Naive thymus-derived CD8-positive, alpha-beta T cell (primary cell): ENCODE data around the gene C2orf69. TPM values are rescaled to one million over a fixed set of nuclear protein-coding genes. Genes with fewer than 3 reads are reported as not detected.

Source experiments
- ATAC-seq, 2 donors: fragments of 150-1000 bp; cut with Tn5 transposase in 1 of 2; sonication (Bioruptor Pico), chemical (Tn5 transposase) in 1 of 2; 1 replicate in 1 of 2; 2 replicates in 1 of 2; pipeline ENCODE4 v1.10.0; 2021; ENCODE audit warnings: mild to moderate bottlenecking in 2 of 2, moderate library complexity in 2 of 2
- POLR2A ChIA-PET: fragments of 350-600 bp; sonication (Branson Sonifier 250); formaldehyde crosslinking; loops from one replicate; lab custom pipeline; 2021; ENCODE audit warnings: antibody characterized with exemption; lab: Charles Lee
- DNase-seq, 10 donors: peaks; one replicate each; pipeline versions ENCODE4 v3.0.0 to v3.0.0-alpha.2; 2020 to 2022
- H3K27ac Mint-ChIP-seq, 10 donors: one replicate each; pipeline ENCODE4 v1.8.0; 2020 to 2022; ENCODE audit warnings: mild to moderate bottlenecking in 10 of 10, mixed read lengths in 10 of 10, moderate library complexity in 4 of 10, inconsistent platforms in 1 of 10
- H3K27me3 Mint-ChIP-seq, 5 donors: one replicate each; pipeline ENCODE4 v1.8.0; 2021 to 2022; ENCODE audit warnings: mixed read lengths in 5 of 5
- H3K36me3 Mint-ChIP-seq, 3 donors: one replicate each; pipeline ENCODE4 v1.8.0; 2020 to 2022; ENCODE audit warnings: mixed read lengths in 3 of 3, mild to moderate bottlenecking in 2 of 3, inconsistent platforms in 1 of 3
- H3K4me1 Mint-ChIP-seq, 4 donors: one replicate each; pipeline ENCODE4 v1.8.0; 2021 to 2022; ENCODE audit warnings: mixed read lengths in 4 of 4
- H3K4me3 Mint-ChIP-seq, 10 donors: one replicate each; pipeline ENCODE4 v1.8.0; 2020 to 2022; ENCODE audit warnings: mild to moderate bottlenecking in 10 of 10, mixed read lengths in 10 of 10, moderate library complexity in 6 of 10, inconsistent platforms in 1 of 10
- H3K9me3 Mint-ChIP-seq, 9 donors: one replicate each; pipeline ENCODE4 v1.8.0; 2020 to 2022; ENCODE audit warnings: mixed read lengths in 9 of 9, mild to moderate bottlenecking in 3 of 9, inconsistent platforms in 1 of 9, moderate library complexity in 1 of 9
- polyA plus RNA-seq, 3 donors: library from polyadenylated mRNA; unstranded; fragments of 300-500 nt; fragmentation: Illumina TruSeq; gene quantifications; one replicate each; pipeline ENCODE4 v1.2.3, GENCODE V29; 2021
- total RNA-seq, 8 experiments: library from RNA in 2 of 8; stranded (reverse) in 2 of 8; gene quantifications; one replicate each; pipeline ENCODE4 v1.2.3 and lab custom pipeline; 2021 to 2026

The C2orf69 gene
- total and polyA plus RNA-seq, 5 experiments from 2014 or later = 11.6 to 14.4 (median 13.2) TPM

GRCh38 chr2:199923924-199924323 is 12.8 kb downstream of the C2orf69 start:
- Mint-ChIP-seq H3K4me3 (no peak overlapping the region), H3K9me3 (no peaks in the 10 kb centered on the region), H3K36me3 (peaks cover 0 to 31% (median 2%) of the 10 kb centered on the region in 3 donors), H3K27ac (peak overlapping the region in 4 of 10 donors; percentile 5 to 56 (median 40)), H3K4me1 (peaks cover 8 to 21% (median 11%) of the 10 kb centered on the region in 4 donors), H3K27me3 (no peaks in the 10 kb centered on the region)
- POLR2A ChIA-PET = no interaction called here
- ATAC-seq (no peak), DNase-seq (no peak)

GRCh38 chr2:199926806-199927205 is 15.7 kb downstream of the C2orf69 start:
- Mint-ChIP-seq H3K4me1 (peaks cover 7 to 12% (median 9%) of the 10 kb centered on the region in 4 donors), H3K27me3 (no peaks in the 10 kb centered on the region), H3K36me3 (peaks cover 0 to 48% (median 0%) of the 10 kb centered on the region in 3 donors), H3K9me3 (no peaks in the 10 kb centered on the region), H3K4me3 (no peak overlapping the region), H3K27ac (peak overlapping the region in 2 of 10 donors; percentile 11 to 41)
- ATAC-seq (no peak), DNase-seq (no peak)
- POLR2A ChIA-PET = no interaction called here

- Mint-ChIP-seq H3K36me3 (peaks cover 0 to 50% (median 0%) of the 10 kb centered on the region in 3 donors), H3K4me1 (peaks cover 0 to 6% (median 4%) of the 10 kb centered on the region in 4 donors), H3K9me3 (no peaks in the 10 kb centered on the region), H3K27me3 (no peaks in the 10 kb centered on the region), H3K4me3 (no peak overlapping the region), H3K27ac (peak overlapping the region in 2 of 10 donors; percentile 42 to 51)
- POLR2A ChIA-PET = no interaction called here
- no peak for ATAC-seq
- no peak for DNase-seq
These were observed 17.1 kb downstream of the C2orf69 start for GRCh38 chr2:199928226-199928625.

GRCh38 chr2:199928626-199929025 is 17.5 kb downstream of the C2orf69 start:
- ATAC-seq = no peak
- POLR2A ChIA-PET = no interaction called here
- Mint-ChIP-seq H3K4me1 (peaks cover 0 to 6% (median 4%) of the 10 kb centered on the region in 4 donors), H3K27me3 (no peaks in the 10 kb centered on the region), H3K4me3 (no peak overlapping the region), H3K36me3 (peaks cover 0 to 50% (median 0%) of the 10 kb centered on the region in 3 donors), H3K27ac (peak overlapping the region in 7 of 10 donors; percentile 4 to 79 (median 42)), H3K9me3 (no peaks in the 10 kb centered on the region)
- no peak for DNase-seq

GRCh38 chr2:199929262-199929661 is 18.2 kb downstream of the C2orf69 start:
- ATAC-seq (no peak), DNase-seq (no peak)
- Mint-ChIP-seq H3K27ac (peak overlapping the region in 3 of 10 donors; percentile 8 to 63 (median 44)), H3K4me3 (no peak overlapping the region), H3K36me3 (peaks cover 0 to 52% (median 0%) of the 10 kb centered on the region in 3 donors), H3K4me1 (peaks cover 0 to 6% (median 1%) of the 10 kb centered on the region in 4 donors), H3K9me3 (no peaks in the 10 kb centered on the region), H3K27me3 (no peaks in the 10 kb centered on the region)
- POLR2A ChIA-PET = no interaction called here

- Mint-ChIP-seq H3K9me3 (no peaks in the 10 kb centered on the region), H3K27ac (peak overlapping the region in 4 of 10 donors; percentile 40 to 67 (median 50)), H3K4me3 (no peak overlapping the region), H3K36me3 (peaks cover 0 to 51% (median 0%) of the 10 kb centered on the region in 3 donors), H3K27me3 (no peaks in the 10 kb centered on the region), H3K4me1 (peaks cover 0 to 4% (median 0%) of the 10 kb centered on the region in 4 donors)
- POLR2A ChIA-PET = no interaction called here
- DNase-seq = no peak
- ATAC-seq = no peak
These were observed 21.3 kb downstream of the C2orf69 start for GRCh38 chr2:199932312-199932855.

GRCh38 chr2:199933466-199933865 is 22.4 kb downstream of the C2orf69 start:
- DNase-seq (no peak), ATAC-seq (no peak)
- Mint-ChIP-seq H3K27me3 (no peaks in the 10 kb centered on the region), H3K4me1 (peaks cover 0 to 3% (median 0%) of the 10 kb centered on the region in 4 donors), H3K27ac (peak overlapping the region in 1 of 10 donors; percentile 47), H3K4me3 (no peak overlapping the region), H3K36me3 (peaks cover 0 to 59% (median 0%) of the 10 kb centered on the region in 3 donors), H3K9me3 (no peaks in the 10 kb centered on the region)
- POLR2A ChIA-PET = no interaction called here

GRCh38 chr2:199936554-199936953 is 25.5 kb downstream of the C2orf69 start:
- DNase-seq (no peak), ATAC-seq (no peak)
- Mint-ChIP-seq H3K9me3 (no peaks in the 10 kb centered on the region), H3K27me3 (no peaks in the 10 kb centered on the region), H3K4me1 (peaks cover 0 to 1% (median 0%) of the 10 kb centered on the region in 4 donors), H3K4me3 (no peak overlapping the region), H3K36me3 (peaks cover 0 to 55% (median 6%) of the 10 kb centered on the region in 3 donors), H3K27ac (peak overlapping the region in 1 of 10 donors; percentile 56)
- POLR2A ChIA-PET = no interaction called here

GRCh38 chr2:199940373-199940772 is 29.3 kb downstream of the C2orf69 start:
- POLR2A ChIA-PET = no interaction called here
- Mint-ChIP-seq H3K9me3 (no peaks in the 10 kb centered on the region), H3K36me3 (peaks cover 0 to 65% (median 6%) of the 10 kb centered on the region in 3 donors), H3K27ac (no peak overlapping the region), H3K4me3 (no peak overlapping the region), H3K4me1 (peaks cover 0 to 14% (median 6%) of the 10 kb centered on the region in 4 donors), H3K27me3 (no peaks in the 10 kb centered on the region)
- ATAC-seq (peak in 1 of 2 donors; percentile 30), DNase-seq (peak in 1 of 10 donors; percentile 12)

GRCh38 chr2:199943373-199943772 is 32.3 kb downstream of the C2orf69 start:
- H3K36me3 Mint-ChIP-seq = peaks cover 0 to 72% (median 16%) of the 10 kb centered on the region in 3 donors
- ATAC-seq (no peak), DNase-seq (no peak)
- H3K9me3 Mint-ChIP-seq = no peaks in the 10 kb centered on the region
- no peak overlapping the region for H3K27ac Mint-ChIP-seq
- no peaks in the 10 kb centered on the region for H3K27me3 Mint-ChIP-seq
- H3K4me1 Mint-ChIP-seq = peaks cover 2 to 19% (median 9%) of the 10 kb centered on the region in 4 donors
- no peak overlapping the region for H3K4me3 Mint-ChIP-seq
- POLR2A ChIA-PET = no interaction called here

- Mint-ChIP-seq H3K4me1 (peaks cover 4 to 30% (median 15%) of the 10 kb centered on the region in 4 donors), H3K27me3 (no peaks in the 10 kb centered on the region), H3K27ac (peak overlapping the region in 1 of 10 donors; percentile 17), H3K4me3 (no peak overlapping the region), H3K9me3 (no peaks in the 10 kb centered on the region), H3K36me3 (peaks cover 0 to 67% (median 12%) of the 10 kb centered on the region in 3 donors)
- DNase-seq = no peak
- POLR2A ChIA-PET = interaction anchor here (1.2 kb wide), 1 partner anchor 10 kb away, joined by 3 read pairs; no protein-coding TSS in a partner anchor
- ATAC-seq = no peak
These were observed 35.1 kb downstream of the C2orf69 start for GRCh38 chr2:199946196-199946595.

GRCh38 chr2:199946836-199947235 is 35.7 kb downstream of the C2orf69 start:
- DNase-seq (no peak), ATAC-seq (no peak)
- Mint-ChIP-seq H3K4me1 (peaks cover 4 to 32% (median 17%) of the 10 kb centered on the region in 4 donors), H3K27me3 (no peaks in the 10 kb centered on the region), H3K36me3 (peaks cover 0 to 65% (median 12%) of the 10 kb centered on the region in 3 donors), H3K27ac (no peak overlapping the region), H3K9me3 (no peaks in the 10 kb centered on the region), H3K4me3 (no peak overlapping the region)
- POLR2A ChIA-PET = interaction anchor here (1.2 kb wide), 1 partner anchor 10 kb away, joined by 3 read pairs; no protein-coding TSS in a partner anchor

GRCh38 chr2:199950396-199950795 is 39.3 kb downstream of the C2orf69 start:
- ATAC-seq (no peak), DNase-seq (no peak)
- H3K27ac Mint-ChIP-seq = peak overlapping the region in 2 of 10 donors; percentile 24 to 60
- peaks cover 0 to 40% (median 16%) of the 10 kb centered on the region in 3 donors for H3K36me3 Mint-ChIP-seq
- H3K4me1 Mint-ChIP-seq = peaks cover 11 to 48% (median 35%) of the 10 kb centered on the region in 4 donors
- H3K4me3 Mint-ChIP-seq = no peak overlapping the region
- no peaks in the 10 kb centered on the region for H3K27me3 Mint-ChIP-seq
- POLR2A ChIA-PET = no interaction called here
- no peaks in the 10 kb centered on the region for H3K9me3 Mint-ChIP-seq
